Measurements from ENCODE around the gene SPATS2.
A peak's percentile ranks its signal among the peaks of the same experiment; 100 is the strongest.
"Not testable (repeated sequence)": the region's sequence is repeated elsewhere in the genome, so short reads cannot be mapped to it uniquely, and the experiment has no call there.

SPATS2 gene

DNA sequence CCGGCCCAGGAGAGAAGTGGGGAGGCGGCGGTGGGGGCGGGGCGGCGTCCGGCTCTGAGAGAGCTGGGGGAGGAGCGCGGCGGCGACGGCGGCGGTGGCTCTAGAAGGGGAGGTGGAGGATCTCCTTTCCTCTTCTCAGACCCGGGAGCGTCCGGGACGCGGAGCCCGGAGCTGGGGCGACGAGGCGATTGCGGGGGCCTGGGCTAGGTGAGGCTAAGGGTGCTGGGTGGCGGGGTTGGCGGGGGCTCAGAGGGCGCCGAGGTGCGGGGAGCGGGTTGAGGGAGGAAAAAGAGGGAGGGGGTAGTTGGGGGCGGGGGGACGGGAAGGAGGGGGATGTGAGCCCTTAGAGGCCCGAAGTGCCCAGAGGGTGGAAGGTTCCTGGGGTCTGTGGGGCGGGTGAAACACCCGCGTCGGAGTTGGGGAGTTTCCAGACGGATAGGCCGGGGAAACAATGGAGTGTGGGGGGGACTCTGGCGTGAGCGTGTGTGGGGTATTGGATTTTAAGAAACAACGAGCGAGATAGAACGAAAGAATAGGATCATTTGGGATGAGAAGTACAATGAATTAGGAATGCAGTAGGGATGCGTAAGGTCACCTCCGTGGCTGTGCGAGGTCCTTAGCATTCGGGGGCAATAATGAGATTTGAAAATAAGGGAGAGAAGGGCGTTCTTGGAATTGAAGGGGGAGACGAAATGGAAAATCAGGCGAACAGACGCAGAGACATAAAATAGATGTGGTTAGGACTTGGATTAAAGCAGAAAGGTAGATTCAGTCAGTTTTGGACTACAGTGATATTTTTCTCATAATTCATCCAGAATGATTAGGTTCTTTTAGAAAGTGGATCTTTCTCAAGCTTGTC is at the start of gene SPATS2:
TSS of gene SPATS2 (plus strand) at position 82 of the 859 bp plus-strand sequence. CDS start 93,551 bp downstream, outside the sequence.
- no peak for DNase-seq (ENCODE audit: low read depth in 3 of 3)

DNA sequence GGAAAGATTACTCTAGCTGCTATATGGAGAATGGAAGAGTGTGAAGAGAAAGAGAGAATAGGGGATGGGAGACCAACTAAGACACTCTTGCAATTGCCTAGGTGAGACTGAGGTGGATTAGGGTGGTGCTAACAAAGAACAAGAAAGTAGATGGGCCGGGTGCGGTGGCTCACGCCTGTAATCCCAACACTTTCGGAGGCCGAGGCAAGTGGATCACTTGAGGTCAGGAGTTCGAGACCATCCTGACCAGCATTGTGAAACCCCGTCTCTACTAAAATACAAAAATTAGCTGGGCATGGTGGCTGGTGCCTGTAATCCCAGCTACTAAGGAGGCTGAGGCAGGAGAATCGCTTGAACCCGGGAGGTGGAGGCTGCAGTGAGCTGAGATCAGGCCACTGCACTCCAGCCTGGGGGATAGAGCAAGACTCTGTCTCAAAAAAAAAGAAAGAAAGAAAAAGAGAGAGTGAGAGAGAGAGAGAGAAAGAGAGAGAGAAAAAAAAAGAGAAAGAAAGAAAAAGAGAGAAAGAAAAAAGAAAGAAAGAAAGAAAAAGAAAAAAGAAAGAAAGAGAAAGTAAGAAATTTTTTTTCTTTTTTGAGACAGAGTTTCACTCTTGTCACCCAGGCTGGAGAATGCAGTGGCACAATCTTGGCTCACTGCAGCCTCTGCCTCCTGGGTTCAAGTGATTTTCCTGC is 46.7 kb upstream of the SPATS2 start:
- not testable (repeated sequence) for DNase-seq (ENCODE audit: low read depth in 3 of 3)

- no peak for DNase-seq (ENCODE audit: low read depth in 3 of 3)
Observed at GRCh38 chr12:49322367-49322707, 44.9 kb upstream of the SPATS2 start.

DNA sequence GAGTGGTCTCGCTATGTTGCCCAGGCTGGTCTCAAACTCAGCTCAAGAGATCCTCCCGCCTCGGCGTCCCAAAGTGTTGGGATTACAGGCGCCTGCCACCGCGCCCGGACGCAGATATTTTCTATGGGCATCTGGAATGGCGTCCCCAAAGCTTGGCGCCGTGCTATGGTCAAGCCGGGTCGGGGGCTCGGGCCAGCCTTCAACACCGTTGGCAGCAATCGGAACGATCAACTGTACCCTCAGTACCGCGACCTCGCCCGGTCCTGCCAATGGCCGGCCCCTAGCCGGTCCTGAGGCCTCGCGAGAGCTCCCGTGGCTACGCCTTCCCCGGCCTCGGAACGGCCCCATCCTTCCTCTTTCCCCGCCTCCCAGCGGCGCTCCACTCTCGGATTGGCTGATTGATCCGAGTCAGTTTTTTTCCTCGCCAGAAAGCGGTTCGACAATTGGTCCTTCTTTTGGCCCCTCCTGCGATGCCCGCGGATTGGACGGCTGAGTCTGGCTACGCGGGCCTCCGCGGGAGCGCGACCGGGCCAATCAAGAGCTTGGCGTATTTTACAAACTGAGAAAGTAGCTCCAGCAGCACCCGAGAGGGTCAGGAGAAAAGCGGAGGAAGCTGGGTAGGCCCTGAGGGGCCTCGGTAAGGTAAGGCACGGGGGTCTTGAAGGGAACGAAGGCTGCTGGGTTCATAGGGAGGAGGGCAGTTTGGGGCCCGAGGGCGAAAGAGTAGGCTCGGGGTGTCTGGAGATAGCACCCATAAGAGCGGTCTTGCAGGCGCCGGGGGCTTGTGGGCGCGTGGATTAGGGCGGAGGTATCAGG is 44.3 kb upstream of the SPATS2 start, which contains the start of gene TROAP:
TSS of gene TROAP (plus strand) at position 548 of the 816 bp plus-strand sequence. CDS start 354 bp downstream, outside the sequence.
- DNase-seq (ENCODE audit: low read depth in 3 of 3), result peak; percentile 94 to 96 (median 96)

DNA sequence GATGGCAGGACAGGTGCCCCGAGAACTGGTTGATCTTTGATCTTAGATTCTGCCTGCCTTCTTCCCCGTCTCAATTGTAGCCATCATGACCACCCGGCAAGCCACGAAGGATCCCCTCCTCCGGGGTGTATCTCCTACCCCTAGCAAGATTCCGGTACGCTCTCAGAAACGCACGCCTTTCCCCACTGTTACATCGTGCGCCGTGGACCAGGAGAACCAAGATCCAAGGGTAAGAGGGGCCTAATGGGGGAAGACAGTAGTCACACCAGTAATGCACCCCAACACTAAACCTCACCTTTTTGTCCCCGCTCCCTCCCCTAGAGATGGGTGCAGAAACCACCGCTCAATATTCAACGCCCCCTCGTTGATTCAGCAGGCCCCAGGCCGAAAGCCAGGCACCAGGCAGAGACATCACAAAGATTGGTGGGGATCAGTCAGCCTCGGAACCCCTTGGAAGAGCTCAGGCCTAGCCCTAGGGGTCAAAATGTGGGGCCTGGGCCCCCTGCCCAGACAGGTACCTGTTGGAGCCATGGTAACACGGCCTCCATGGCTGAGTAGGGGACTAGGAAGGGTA is 43.7 kb upstream of the SPATS2 start:
- no peak for DNase-seq (ENCODE audit: low read depth in 3 of 3)

DNA sequence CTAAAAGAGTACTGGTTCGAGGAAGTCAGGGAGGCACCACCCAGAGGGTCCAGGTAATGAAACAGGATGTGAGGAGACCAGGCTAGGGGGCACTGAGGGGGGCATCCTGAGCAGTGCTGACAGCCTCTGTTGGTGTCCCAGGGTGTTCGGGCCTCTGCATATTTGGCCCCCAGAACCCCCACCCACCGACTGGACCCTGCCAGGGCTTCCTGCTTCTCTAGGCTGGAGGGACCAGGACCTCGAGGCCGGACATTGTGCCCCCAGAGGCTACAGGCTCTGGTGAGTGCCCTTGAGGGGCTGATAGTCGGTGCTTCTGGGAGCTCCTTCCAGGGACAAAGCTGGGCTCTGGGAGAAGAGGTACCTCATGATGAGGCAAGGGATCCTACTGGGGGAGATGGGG is 41.7 kb upstream of the SPATS2 start:
- DNase-seq (ENCODE audit: low read depth in 3 of 3), result no peak

DNA sequence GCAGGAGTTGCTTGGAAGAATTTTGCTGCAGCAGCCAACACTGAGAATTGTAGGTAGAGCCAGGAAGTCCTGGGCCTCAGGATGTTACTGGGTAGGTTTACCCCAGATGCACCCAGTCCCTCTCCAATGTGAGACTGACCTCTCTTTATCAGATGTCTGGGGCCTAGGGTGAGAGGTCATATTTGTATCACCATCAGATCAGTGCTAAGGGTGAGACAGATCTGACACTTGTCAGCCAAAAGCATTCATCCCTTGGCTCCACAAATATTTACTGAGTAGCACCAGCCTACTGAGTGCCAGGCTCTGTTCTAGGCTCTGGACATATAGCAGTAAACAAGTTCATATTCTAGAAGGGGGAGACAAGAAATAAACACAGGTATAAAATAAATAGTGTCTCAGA is 39.9 kb upstream of the SPATS2 start:
- DNase-seq (ENCODE audit: low read depth in 3 of 3), result no peak

GRCh38 chr12:49327887-49328286 is 39.4 kb upstream of the SPATS2 start:
- no peak for DNase-seq (ENCODE audit: low read depth in 3 of 3)

GRCh38 chr12:49328816-49329215 is 38.4 kb upstream of the SPATS2 start:
- DNase-seq (ENCODE audit: low read depth in 3 of 3), result no peak

GRCh38 chr12:49330032-49330619 is 37.1 kb upstream of the SPATS2 start:
- no peak for DNase-seq (ENCODE audit: low read depth in 3 of 3)

- no peak for DNase-seq (ENCODE audit: low read depth in 3 of 3)
Observed at GRCh38 chr12:49330631-49331379, 36.5 kb upstream of the SPATS2 start.

- no peak for DNase-seq (ENCODE audit: low read depth in 3 of 3)
Observed at GRCh38 chr12:49331380-49332222, 35.7 kb upstream of the SPATS2 start.

DNA sequence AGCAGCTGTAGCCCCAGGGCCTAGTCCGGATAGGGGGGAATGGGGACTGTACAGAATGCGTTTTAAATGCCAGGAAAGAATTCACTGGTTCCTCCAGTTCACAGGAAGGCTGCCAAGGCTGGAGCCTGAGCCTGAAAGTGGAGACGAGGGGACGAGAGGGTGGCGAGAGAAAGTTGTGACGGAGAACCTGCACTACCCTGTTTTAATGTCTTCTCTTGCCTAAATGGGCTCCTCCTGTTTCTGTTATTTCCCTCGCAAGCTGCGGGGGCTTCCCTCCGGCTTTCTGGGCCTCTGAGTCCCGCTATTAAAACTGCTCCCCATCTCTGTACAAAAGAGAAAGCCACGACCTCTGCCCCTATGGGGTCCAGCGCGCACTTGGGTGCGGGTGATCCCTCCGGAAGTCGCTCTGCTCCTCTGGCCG is 34.8 kb upstream of the SPATS2 start:
- no peak for DNase-seq (ENCODE audit: low read depth in 3 of 3)

DNA sequence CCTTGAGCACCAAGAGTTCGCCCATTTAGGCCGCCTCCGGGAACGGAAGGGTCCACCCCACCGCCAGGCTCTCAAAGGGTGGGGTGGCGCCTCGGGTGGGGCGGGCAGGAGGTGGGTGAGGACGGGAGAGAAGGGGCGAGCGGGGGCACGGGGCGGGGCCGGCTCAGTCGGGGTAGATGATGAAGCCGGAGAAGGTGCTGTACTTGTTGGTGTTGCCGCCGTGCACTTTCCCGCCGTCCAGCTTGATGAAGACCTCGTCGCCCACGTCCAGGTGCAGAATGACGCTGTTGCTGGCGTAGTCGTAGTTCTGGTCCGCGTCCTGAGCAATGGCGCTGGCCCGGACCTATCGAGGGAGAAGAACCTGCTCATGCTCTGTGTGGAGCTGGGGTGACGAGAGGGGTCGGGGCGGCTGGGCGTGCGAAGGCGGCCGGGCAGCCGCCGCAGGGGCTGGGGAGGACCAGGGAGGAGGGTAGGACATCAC is 34.3 kb upstream of the SPATS2 start:
- no peak for DNase-seq (ENCODE audit: low read depth in 3 of 3)

DNA sequence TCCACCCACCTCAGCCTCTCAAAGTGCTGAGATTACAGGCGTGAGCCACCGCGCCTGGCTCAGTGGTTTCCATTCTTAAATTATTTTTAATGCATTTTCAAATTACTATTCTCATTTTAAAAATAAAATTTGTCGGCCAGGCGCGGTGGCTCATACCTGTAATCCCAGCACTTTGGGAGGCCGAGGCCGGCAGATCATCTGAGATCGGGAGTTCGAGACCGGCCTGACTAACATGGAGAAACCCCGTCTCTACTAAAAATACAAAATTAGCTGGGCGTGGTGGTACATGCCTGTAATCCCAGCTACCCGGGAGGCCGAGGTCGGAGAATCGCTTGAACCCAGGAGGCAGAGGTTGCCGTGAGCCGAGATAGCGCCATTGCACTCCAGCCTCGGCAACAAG is 33.5 kb upstream of the SPATS2 start:
- DNase-seq (ENCODE audit: low read depth in 3 of 3), result not testable (repeated sequence)

- DNase-seq (ENCODE audit: low read depth in 3 of 3), result no peak
Observed at GRCh38 chr12:49334226-49334625, 33.0 kb upstream of the SPATS2 start.

GRCh38 chr12:49334681-49335080 is 32.6 kb upstream of the SPATS2 start:
- DNase-seq (ENCODE audit: low read depth in 3 of 3), result no peak

GRCh38 chr12:49335118-49335954 is 31.9 kb upstream of the SPATS2 start:
- no peak for DNase-seq (ENCODE audit: low read depth in 3 of 3)
